Muscle of leg (tissue), 11 donors: ENCODE measurements around the gene VEZT. TPM values are rescaled to one million over a fixed set of nuclear protein-coding genes. Genes with fewer than 3 reads are reported as not detected.

Source experiments
- DNase-seq: peaks from one replicate; pipeline ENCODE4 v3.0.0; 2013
- H3K27ac ChIP-seq: one replicate; pipeline ENCODE4 v1.5.1; 2013; ENCODE audit warnings: mild to moderate bottlenecking, low read length, control low read depth
- H3K27me3 ChIP-seq: one replicate; pipeline ENCODE4 v1.6.1; 2013; ENCODE audit warnings: low read length; ENCODE audit not compliant: control insufficient read depth, insufficient read depth
- H3K36me3 ChIP-seq: one replicate; pipeline ENCODE4 v1.6.1; 2013; ENCODE audit warnings: low read length; ENCODE audit not compliant: control insufficient read depth, insufficient read depth
- H3K4me1 ChIP-seq: one replicate; pipeline ENCODE4 v1.6.1; 2013; ENCODE audit warnings: low read length; ENCODE audit not compliant: control insufficient read depth, insufficient read depth
- H3K4me3 ChIP-seq: one replicate; pipeline ENCODE4 v1.5.1; 2013; ENCODE audit warnings: low read length, control low read depth
- H3K9me3 ChIP-seq: replicated peaks from 2 replicates; pipeline ENCODE4 v1.6.1; 2013; ENCODE audit warnings: low read depth, low read length; ENCODE audit not compliant: control insufficient read depth
- WGBS: methylation state at CpG from one replicate; pipeline ENCODE4 v1.1.5; 2013; ENCODE audit warnings: missing lambda C conversion rate; ENCODE audit not compliant: insufficient coverage; 5-methylcytosine and 5-hydroxymethylcytosine counted together
- polyA plus RNA-seq, 8 donors: library from polyadenylated mRNA; unstranded; fragments of 120-200 nt; gene quantifications; one replicate each; pipeline versions ENCODE4 v1.2.1 to v1.2.3, GENCODE V29; 2013; ENCODE audit warnings: inconsistent platforms in 1 of 8, low replicate concordance in 1 of 8; ENCODE audit not compliant: insufficient read length in 8 of 8, insufficient read depth in 1 of 8
- total RNA-seq: library from RNA; stranded (reverse); fragments of 120-200 nt; gene quantifications from one replicate; pipeline ENCODE4 v1.2.4, GENCODE V29; 2013

The VEZT gene
- total and polyA plus RNA-seq, 9 donors, result 56.1 to 83.3 (median 70.1) TPM

- Histone ChIP-seq H3K27ac (no peak overlapping the region), H3K27me3 (no peaks in the 10 kb centered on the region), H3K36me3 (no peaks in the 10 kb centered on the region), H3K9me3 (no peaks in the 10 kb centered on the region), H3K4me3 (no peak overlapping the region), H3K4me1 (peaks cover 2% of the 10 kb centered on the region)
- no peak for DNase-seq
- no CpG with 5 or more reads among the region's 4 CpGs for WGBS
Measured at GRCh38 chr12:95325501-95325900, 107.9 kb downstream of the VEZT start.

- no peaks in the 10 kb centered on the region for H3K9me3 ChIP-seq
- peaks cover 2% of the 10 kb centered on the region for H3K4me1 ChIP-seq
- no peaks in the 10 kb centered on the region for H3K27me3 ChIP-seq
- H3K4me3 ChIP-seq, result no peak overlapping the region
- H3K36me3 ChIP-seq, result no peaks in the 10 kb centered on the region
- DNase-seq, result peak; percentile 10
- no CpG with 5 or more reads among the region's 1 CpG for WGBS
- no peak overlapping the region for H3K27ac ChIP-seq
Measured at GRCh38 chr12:95326445-95326844, 108.8 kb downstream of the VEZT start.

GRCh38 chr12:95326855-95327254, 109.2 kb downstream of the VEZT start:
- 64% methylated on average over 3 of the region's 5 CpGs for WGBS
- Histone ChIP-seq H3K4me1 (no peaks in the 10 kb centered on the region), H3K27ac (no peak overlapping the region), H3K9me3 (no peaks in the 10 kb centered on the region), H3K36me3 (no peaks in the 10 kb centered on the region), H3K27me3 (no peaks in the 10 kb centered on the region), H3K4me3 (no peak overlapping the region)
- no peak for DNase-seq

GRCh38 chr12:95328708-95329107, 111.1 kb downstream of the VEZT start:
- Histone ChIP-seq H3K27me3 (no peaks in the 10 kb centered on the region), H3K36me3 (no peaks in the 10 kb centered on the region), H3K27ac (no peak overlapping the region), H3K4me1 (no peaks in the 10 kb centered on the region), H3K4me3 (no peak overlapping the region), H3K9me3 (no peaks in the 10 kb centered on the region)
- no peak for DNase-seq

GRCh38 chr12:95335948-95336347, 118.3 kb downstream of the VEZT start:
- H3K36me3 ChIP-seq, result no peaks in the 10 kb centered on the region
- peaks cover 3% of the 10 kb centered on the region for H3K9me3 ChIP-seq
- peak; percentile 20 for DNase-seq
- WGBS, result no CpG with 5 or more reads among the region's 4 CpGs
- peak overlapping the region; percentile 78 for H3K27ac ChIP-seq
- no peaks in the 10 kb centered on the region for H3K27me3 ChIP-seq
- H3K4me1 ChIP-seq, result peaks cover 14% of the 10 kb centered on the region
- H3K4me3 ChIP-seq, result no peak overlapping the region

- Histone ChIP-seq H3K27me3 (no peaks in the 10 kb centered on the region), H3K4me1 (peaks cover 14% of the 10 kb centered on the region), H3K4me3 (peak overlapping the region; percentile 9), H3K36me3 (no peaks in the 10 kb centered on the region), H3K27ac (peak overlapping the region; percentile 78), H3K9me3 (peaks cover 3% of the 10 kb centered on the region)
- WGBS, result 2% methylated on average over 7 of the region's 10 CpGs
- DNase-seq, result peak; percentile 93
Measured at GRCh38 chr12:95336387-95337067, 118.9 kb downstream of the VEZT start.

- peaks cover 14% of the 10 kb centered on the region for H3K4me1 ChIP-seq
- H3K4me3 ChIP-seq, result no peak overlapping the region
- H3K9me3 ChIP-seq, result peaks cover 3% of the 10 kb centered on the region
- no peaks in the 10 kb centered on the region for H3K27me3 ChIP-seq
- no peak overlapping the region for H3K27ac ChIP-seq
- peak; percentile 75 for DNase-seq
- H3K36me3 ChIP-seq, result no peaks in the 10 kb centered on the region
- WGBS, result no CpG with 5 or more reads among the region's 5 CpGs
Measured at GRCh38 chr12:95337146-95337545, 119.5 kb downstream of the VEZT start.

GRCh38 chr12:95339086-95339788, 121.6 kb downstream of the VEZT start:
- peaks cover 3% of the 10 kb centered on the region for H3K9me3 ChIP-seq
- no peak for DNase-seq
- no peak overlapping the region for H3K4me3 ChIP-seq
- H3K36me3 ChIP-seq, result no peaks in the 10 kb centered on the region
- peaks cover 14% of the 10 kb centered on the region for H3K4me1 ChIP-seq
- no peak overlapping the region for H3K27ac ChIP-seq
- 100% methylated on average over 1 of the region's 2 CpGs for WGBS
- no peaks in the 10 kb centered on the region for H3K27me3 ChIP-seq

- H3K36me3 ChIP-seq, result no peaks in the 10 kb centered on the region
- DNase-seq, result no peak
- peaks cover 3% of the 10 kb centered on the region for H3K9me3 ChIP-seq
- H3K4me1 ChIP-seq, result no peaks in the 10 kb centered on the region
- no peaks in the 10 kb centered on the region for H3K27me3 ChIP-seq
- no peak overlapping the region for H3K4me3 ChIP-seq
- H3K27ac ChIP-seq, result no peak overlapping the region
- WGBS, result 100% methylated on average over 1 of the region's 1 CpG
Measured at GRCh38 chr12:95342008-95342407, 124.4 kb downstream of the VEZT start.

GRCh38 chr12:95343461-95344230, 126.0 kb downstream of the VEZT start:
- H3K27ac ChIP-seq, result no peak overlapping the region
- H3K4me3 ChIP-seq, result no peak overlapping the region
- peaks cover 3% of the 10 kb centered on the region for H3K9me3 ChIP-seq
- DNase-seq, result no peak
- 17% methylated on average over 2 of the region's 6 CpGs for WGBS
- no peaks in the 10 kb centered on the region for H3K27me3 ChIP-seq
- no peaks in the 10 kb centered on the region for H3K36me3 ChIP-seq
- H3K4me1 ChIP-seq, result no peaks in the 10 kb centered on the region
